GM11168 (cell line): ENCODE data around the gene ARHGDIB.

ENCODE experiments used
- in situ Hi-C: fragments of 300-500 bp; cut with MboI; formaldehyde crosslinking; loops from one replicate; pipeline ENCODE4 v1.12.0; 2022; ENCODE audit warnings: low sequenced_read_pairs; ENCODE audit not compliant: unreplicated experiment

The ARHGDIB gene

GRCh38 chr12:14961466-14962152, at the start of gene ARHGDIB:
Gene ARHGDIB (minus strand): TSS chr12:14961601. CDS start chr12:14950712, 10,889 bp downstream.
- in situ Hi-C loops: loop anchor here (25.0 kb wide), 1 partner anchor 724 kb away; no protein-coding TSS in a partner anchor

DNA sequence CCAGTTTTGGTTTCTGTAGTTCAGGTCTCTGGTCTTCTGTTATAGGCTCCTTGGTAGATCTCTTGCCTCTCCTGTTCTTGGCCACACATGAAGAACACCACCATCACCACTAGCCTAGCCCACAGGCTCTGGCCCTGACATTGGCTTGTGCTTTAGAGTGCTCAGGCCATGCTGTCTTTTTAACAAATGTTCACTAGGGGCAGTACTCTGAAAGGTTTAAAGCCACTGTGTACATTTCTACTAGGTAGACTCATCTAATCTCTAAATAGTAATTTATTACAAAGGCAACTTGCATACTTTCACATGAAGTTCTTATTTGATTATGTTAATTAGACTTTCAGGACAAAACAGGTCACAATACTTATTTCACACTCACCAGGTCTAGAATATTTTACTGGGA, 49.8 kb upstream of the ARHGDIB start:
- in situ Hi-C loops: no loop called here

GRCh38 chr12:15007551-15007950, 46.1 kb upstream of the ARHGDIB start:
- in situ Hi-C loops: no loop called here

- in situ Hi-C loops: no loop called here
Measured at GRCh38 chr12:15005064-15005463, 43.7 kb upstream of the ARHGDIB start.

- in situ Hi-C loops: loop anchor here (5.0 kb wide), 1 partner anchor 157 kb away; no protein-coding TSS in a partner anchor
Measured at GRCh38 chr12:15004421-15004820, 43.0 kb upstream of the ARHGDIB start.

DNA sequence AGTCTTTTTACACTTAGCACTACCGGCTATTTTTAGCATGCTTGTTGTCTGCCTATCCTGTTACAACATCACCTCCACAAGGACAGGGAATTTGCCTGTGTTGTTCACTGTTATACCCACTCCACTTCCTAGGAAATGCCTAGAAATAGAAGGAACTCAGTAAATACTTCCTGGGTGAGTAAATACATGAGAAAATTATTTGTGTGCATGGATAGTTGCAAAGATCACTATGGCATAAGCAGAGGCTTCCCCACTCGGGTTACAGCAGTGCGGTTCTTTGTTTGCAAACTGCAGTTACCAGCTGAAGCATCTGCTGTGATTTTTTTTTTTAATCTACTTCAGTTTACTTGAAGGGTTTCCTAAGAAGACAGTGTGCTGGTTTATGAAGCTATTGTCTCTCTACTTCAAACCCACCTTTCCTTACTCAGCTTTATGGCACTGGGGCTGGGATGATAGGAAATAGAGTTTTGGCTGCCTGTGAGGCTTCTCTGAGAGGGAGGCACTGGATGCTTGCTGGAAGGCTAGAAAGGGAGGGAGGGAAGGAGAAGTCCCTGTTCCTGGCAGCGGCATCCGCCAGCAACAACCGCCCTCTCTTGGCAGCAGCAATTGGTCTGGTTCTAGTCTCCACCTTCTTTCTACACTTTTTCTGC, 40.5 kb upstream of the ARHGDIB start:
- in situ Hi-C loops: loop anchor here (5.0 kb wide), 1 partner anchor 155 kb away; no protein-coding TSS in a partner anchor

GRCh38 chr12:15000575-15000974, 39.2 kb upstream of the ARHGDIB start:
- in situ Hi-C loops: loop anchor here (5.0 kb wide), 1 partner anchor 153 kb away; no protein-coding TSS in a partner anchor

- in situ Hi-C loops: loop anchor here (5.0 kb wide), 1 partner anchor 153 kb away; no protein-coding TSS in a partner anchor
Measured at GRCh38 chr12:14999695-15000365, 38.4 kb upstream of the ARHGDIB start.

DNA sequence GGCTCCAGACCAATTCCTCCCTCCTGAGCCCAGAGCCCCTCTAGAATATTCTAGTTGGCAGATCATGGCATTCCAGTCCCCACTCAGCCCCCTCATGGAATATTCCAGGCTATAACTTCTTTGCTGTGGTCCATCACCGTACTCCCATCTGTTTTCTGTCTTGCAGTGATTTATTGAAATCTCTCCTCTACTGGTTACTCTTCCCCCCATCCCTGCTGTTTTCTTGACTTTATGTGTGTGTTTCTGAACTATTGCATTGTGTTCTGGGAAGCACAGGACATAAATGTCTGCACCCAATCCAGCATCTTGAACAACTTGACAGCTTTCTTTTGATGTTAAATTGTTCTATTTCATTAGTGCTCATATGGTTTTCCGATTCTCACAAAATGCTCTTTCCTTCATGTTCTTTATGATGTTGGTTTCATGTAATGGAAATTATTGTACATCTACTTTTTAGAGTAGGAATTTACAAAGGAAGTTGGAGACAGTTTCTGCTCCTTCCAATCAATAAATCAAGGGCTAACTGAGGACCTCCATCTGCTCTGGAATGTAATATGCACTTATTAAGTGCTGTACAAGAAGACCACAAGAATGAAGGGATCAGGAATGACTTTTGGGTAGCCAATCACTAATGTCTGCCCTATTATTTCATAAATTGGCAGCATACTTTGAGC, 37.8 kb upstream of the ARHGDIB start:
- in situ Hi-C loops: no loop called here

GRCh38 chr12:14997998-14998397, 36.6 kb upstream of the ARHGDIB start:
- in situ Hi-C loops: no loop called here

DNA sequence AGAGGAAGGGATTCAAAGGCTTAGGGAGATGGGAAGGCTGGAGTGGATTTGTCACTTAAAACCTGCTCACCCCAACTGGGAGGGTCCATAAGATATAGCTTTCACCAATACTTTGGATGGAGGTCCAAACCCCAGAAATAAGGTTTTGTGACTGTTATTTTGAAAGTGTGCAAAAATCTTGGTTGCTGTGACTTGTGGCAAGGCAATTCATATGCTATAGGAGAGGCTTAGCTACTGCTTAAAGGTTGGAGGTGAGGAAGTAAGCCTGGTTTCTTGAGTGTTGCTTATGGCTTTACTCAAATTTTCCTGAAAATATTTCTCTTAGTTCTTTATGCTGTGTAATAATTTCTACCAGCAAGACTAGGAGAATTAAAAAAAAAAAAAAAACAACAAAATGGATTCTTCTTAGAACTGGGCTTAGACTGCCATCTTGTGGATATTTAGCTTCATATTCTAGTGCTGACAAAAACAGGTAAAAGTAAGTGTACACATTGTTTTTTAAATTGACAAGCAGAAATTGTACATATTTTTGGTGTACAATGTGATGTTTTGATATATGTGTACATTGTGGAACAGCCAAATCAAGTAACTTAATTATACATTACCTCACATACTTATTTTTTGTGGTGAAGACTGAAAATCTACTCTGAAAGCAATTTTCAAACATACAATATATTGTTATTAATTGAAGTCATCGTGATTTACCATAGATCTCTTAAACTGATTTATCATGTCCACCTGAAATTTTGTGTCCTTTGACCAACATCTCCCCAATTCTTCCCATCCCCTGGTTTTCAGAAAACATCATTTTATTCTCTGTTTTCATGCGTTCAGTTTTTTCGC, 34.4 kb upstream of the ARHGDIB start:
- in situ Hi-C loops: no loop called here

DNA sequence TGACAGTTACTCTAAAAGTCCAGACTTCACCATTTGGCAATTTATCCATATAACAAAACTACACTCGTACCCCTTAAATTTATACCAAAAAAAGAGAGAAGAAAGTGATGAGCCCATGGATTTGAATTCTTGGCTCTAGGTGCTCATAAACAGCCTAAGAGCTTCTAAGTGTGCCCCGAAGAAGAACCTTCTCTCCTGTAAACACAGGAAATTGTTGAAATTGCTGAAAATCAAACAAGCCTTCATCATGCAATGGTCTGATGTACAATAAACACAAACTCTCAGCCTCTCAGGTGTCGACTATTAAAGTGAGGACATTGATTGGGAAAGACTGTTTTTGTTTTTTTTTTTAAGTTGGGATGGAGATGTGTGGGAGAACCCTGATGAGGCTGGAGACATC, 33.2 kb upstream of the ARHGDIB start:
- in situ Hi-C loops: no loop called here

DNA sequence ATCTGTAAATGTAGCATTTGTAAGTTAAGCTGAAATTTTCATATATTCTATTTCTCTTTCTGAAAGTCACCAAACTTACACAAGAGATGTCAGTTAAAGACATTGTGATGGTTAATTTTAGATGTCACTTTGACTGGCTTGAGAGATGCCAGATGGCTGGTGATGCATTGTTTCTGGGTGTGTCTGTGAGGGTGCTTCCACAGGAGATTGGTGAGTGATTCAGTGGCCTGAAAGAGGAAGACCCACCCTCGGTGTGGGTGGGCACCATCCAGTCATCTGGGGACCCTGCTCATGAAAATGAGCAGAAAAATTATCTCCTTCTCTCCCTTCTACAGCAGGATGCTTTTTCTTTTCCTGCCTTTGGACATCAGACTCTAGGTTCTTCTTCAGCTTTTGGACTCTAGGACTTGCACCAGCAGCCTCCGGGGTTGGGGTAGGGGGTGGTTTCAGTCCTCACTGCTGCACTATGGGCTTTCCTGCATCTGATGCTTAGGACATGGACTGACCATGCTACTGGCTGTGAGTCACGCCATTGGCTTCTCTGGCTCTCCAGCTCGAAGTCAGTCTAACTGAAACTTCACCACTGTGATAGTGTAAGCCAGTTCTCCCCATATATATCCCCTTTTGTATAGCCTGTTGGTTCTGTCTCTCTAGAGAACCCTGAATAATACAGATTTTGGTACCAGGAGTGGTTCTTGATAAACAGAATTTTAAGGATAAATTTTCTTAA, 32.3 kb upstream of the ARHGDIB start:
- in situ Hi-C loops: no loop called here

DNA sequence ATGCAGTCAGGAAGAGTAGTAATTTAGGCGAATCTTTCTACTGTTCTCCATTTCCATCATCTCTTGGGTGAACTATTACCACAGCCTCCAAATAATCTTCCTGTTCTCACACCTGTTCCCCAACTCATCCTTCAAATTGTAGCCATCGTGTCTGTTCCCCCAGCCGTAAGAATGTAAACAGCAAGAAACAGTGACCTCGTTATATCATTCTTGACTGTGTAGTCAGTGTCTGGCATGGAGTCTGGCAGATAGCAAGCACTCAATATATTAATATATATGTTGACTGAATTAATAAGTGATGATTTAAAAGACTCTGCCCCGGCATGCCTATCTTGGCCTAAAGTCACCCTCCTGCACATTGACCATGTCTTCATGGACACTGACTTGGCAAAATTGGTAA, 31.7 kb upstream of the ARHGDIB start:
- in situ Hi-C loops: no loop called here

DNA sequence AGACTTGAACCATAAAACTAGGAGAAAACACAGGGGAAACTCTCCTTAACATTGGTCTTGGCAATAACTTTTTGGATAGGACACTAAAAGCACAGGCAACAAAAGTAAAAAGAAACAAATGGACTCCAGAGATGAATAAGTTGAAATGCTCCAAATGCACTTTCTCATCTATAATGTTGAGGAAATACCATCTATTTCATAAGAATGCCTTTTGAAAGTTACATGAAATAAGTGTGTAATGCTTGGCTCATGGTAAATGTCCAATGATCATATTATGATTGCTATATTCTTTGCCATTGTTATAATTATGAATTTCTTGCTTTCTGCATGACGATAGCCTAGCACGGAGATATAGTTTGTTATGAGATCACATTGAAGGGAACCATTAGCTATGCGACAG, 31.3 kb upstream of the ARHGDIB start:
- in situ Hi-C loops: no loop called here

GRCh38 chr12:14991069-14991468, 29.7 kb upstream of the ARHGDIB start:
- in situ Hi-C loops: no loop called here

DNA sequence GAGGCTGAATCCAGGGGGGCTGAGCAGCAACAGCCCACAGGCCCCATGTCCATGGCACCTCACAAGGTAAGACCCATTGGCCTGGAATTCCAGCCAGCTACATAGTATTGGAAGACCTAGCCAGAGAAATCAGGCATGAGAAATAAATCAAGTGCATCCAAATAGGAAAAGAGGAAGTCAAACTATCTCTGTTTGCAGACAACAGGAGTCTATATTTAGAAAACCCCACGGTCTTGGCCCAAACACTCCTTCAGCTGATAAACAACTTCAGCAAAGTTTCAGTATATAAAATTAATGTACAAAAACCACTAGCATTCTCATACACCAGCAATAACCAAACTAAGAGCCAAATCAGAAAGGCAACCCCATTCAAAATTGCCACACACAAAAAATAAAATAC, 28.4 kb upstream of the ARHGDIB start:
- in situ Hi-C loops: no loop called here

- in situ Hi-C loops: no loop called here
Measured at GRCh38 chr12:14988035-14988434, 26.6 kb upstream of the ARHGDIB start.

- in situ Hi-C loops: no loop called here
Measured at GRCh38 chr12:14986449-14986848, 25.0 kb upstream of the ARHGDIB start.
